ENCODE measurements around the gene TMEM119. TPM values are rescaled to one million over a fixed set of nuclear protein-coding genes. Genes with fewer than 3 reads are reported as not detected.
A peak's percentile ranks its signal among the peaks of the same experiment; 100 is the strongest.
"Not testable (repeated sequence)": the region's sequence is repeated elsewhere in the genome, so short reads cannot be mapped to it uniquely, and the experiment has no call there.

TMEM119 gene
- total RNA-seq, 1 donor from 2014 or later = 31.1 TPM

DNA sequence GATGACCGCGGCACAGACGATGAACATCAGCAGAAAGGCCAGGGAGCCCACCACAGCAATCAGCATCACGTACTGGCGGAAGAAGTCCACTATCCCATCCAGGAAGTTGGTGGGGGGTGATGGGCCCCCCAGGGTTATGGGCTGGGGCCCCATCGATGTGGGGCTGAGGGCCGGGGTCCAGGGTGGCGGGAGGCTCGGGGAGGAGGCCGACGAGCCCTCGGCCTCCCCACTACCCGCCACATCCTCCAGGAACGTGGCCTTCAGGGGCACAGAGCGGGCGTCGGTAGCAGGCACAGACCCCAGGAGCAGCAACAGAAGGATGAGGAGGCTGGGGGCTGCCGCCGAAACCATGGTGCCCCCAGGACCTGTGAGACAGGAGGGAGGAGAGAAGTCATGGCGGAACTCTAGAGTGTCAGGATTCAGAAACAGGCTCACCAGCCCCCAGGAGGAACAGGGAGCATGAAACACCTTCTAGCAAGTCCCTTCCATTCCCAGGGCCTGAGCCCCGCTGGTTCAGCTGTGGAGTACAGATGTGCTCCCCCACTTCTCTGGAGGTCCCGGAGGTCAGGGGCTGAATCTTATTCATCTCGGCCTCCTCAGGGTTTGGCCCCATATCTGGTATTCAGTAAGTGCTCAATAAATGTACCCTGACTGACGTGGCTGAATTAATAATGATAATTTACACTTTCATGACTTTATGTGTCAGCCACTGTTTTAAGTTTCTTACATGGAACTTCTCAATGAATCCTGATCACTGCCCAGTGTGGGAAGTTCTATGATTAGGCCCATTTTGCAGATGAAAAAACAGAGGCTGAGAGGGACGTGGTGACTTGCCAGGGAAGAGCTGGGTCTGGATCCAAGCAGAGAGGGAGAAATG, 5.6 kb downstream of the TMEM119 start:
- no peak for ATAC-seq
- intact Hi-C loops (cut with DNase I) = no loop called here
- DNase-seq (ENCODE audit: low spot score) = no peak

DNA sequence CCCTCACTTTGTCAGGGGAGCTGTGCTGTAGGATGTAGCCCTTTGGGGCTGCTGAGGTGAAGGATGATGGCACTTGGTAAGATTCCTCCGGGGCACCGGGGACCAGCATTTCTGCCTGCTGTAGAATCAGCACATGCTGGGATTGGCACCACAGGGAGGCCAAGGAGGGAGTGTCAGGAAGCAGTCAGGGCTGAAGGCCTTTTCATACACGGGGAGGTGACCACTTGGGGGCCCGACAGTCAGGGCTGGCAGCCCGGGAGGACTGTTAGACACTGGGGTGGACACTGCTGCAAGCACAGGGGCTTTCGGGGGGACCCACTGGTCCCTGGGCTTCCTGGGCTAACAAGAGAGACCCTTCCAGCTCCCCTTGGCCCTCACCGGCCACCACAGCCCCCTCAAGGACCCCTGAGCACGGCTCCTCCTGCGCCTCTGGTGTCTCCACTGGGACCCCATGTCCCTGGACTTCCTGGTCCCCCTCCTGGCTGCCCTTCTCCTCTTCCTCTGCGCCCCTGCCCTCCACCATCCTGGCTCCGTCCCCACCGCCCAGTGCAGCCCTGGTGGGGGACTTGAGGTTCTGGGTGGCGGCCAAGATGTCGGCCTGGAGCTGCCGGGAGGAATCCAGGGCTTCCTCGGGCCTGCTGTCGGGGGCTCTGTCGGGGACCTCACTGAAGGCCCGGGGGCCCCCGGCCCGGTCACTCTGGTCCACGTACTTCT, 6.5 kb downstream of the TMEM119 start:
- ATAC-seq (no peak), DNase-seq (ENCODE audit: low spot score) (no peak)
- intact Hi-C loops (cut with DNase I) = no loop called here

DNA sequence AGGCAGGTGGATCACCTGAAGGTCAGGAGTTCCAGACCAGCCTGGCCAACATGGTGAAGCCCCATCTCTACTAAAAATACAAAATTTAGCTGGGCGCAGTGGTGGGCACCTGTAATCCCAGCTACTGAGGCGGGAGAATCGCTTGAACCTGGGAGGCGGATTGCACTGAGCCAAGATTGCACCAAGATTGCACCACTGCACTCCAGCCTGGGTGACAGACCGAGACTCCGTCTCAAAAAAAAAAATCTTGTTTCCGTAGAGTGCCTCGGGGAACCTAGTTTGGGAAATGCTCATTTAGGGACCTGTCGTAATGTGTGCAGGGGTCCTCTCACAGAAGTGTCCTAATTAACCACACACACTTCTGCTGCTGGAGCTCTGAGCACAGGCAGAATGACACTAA, 7.4 kb downstream of the TMEM119 start:
- intact Hi-C loops (cut with DNase I); DNase-seq (ENCODE audit: low spot score); ATAC-seq: not testable (repeated sequence)

DNA sequence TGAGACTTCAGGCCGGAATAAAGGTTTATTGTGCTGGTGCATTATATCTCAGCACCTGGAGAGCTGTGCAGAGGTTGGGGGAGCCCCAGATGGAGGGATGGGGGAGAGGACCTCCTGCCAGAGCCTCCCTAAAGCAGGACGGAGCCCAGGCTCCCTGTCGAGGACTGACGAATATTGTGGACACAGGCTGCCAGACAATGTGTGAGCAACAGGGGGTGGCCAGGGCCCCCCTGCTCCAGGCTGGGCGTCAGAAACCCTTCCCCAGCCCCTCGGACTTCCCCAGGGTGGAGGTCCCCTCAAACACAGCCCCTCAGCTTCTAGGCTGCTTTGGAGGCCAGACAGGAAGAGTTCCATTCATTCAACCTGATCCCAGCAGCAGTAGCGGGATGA, 8.0 kb downstream of the TMEM119 start:
- DNase-seq (ENCODE audit: low spot score) (no peak), ATAC-seq (no peak)
- intact Hi-C loops (cut with DNase I) = no loop called here

DNA sequence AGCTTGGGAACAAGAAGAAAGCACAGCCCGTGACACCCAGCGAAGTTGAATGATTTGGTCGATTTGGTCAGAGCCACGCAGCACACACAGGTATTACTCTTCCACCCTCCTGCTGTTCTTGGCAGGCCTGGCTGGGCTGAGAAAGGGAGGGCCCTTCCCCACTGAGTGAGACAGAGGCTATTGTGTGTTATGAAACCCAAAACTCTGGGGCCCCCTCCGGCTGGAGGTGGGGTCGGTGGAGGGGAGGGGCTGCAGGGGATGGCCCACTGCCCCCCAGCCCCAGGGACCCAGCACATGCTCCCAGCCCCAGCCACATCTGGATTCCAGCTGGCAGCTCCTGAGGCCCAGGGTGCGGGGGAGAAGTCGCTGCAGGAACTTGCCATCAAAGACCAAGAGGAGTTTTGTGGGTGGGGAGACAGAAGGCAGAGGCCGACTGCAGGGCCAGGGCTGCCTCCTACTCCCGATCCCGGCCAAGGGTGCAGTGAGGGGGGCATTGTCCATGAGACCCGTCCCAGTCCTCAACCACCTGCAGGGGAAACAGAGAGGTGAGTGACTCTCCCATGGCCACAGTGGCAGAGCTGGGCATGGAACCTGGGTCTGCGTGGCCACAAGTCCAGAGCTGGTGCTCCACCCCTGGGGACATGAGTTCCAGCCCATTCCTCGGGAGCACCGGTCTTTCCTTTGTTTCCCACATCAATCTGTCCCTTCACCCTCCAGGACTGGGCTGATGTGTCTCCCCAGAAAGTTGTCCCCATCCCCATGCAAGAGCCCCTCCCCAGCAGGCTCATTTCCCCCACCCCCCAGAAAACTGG, 8.7 kb downstream of the TMEM119 start:
- intact Hi-C loops (cut with DNase I) = no loop called here
- no peak for DNase-seq (ENCODE audit: low spot score)
- ATAC-seq = peak; percentile 85

DNA sequence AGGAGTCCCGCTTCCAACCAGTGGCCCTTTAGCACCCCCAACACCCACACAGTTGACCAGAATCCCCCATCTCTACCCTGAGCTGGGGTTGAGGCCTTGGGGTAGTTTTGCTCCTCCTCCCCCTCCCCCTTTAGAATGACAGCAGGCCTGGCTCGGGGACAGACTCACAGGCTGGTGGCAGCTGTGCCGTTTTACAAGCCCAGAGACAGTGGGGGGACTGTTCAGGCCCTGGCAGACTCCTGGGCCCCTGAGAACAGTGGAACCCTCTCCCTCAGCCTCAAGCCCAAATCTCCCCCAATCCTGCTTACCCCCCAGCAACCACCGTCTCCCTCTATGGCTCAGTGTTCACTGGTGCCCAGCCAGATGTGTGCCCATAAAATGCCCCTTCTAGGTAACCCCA, 10.1 kb downstream of the TMEM119 start:
- no peak for ATAC-seq
- no peak for DNase-seq (ENCODE audit: low spot score)
- intact Hi-C loops (cut with DNase I) = no loop called here

DNA sequence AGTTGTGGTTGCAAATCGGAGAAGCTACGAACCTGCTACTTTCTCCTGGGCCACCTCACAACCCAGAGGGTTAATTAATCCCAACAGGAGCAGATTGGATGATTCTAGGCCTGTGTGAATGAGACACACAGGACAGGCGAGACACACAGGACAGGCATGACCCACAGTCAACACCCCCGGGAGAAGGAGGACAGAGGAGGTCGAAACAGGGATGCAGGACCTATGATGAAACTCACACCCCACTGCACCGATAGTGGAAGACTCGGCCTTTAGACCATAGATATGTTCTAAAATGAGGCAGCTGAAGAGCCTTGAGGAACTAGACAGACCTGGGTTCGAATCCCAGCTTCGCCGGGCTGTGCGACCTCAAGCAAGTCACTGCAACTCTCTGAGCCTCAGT, 11.6 kb downstream of the TMEM119 start:
- intact Hi-C loops (cut with DNase I) = no loop called here
- ATAC-seq (no peak), DNase-seq (ENCODE audit: low spot score) (no peak)

DNA sequence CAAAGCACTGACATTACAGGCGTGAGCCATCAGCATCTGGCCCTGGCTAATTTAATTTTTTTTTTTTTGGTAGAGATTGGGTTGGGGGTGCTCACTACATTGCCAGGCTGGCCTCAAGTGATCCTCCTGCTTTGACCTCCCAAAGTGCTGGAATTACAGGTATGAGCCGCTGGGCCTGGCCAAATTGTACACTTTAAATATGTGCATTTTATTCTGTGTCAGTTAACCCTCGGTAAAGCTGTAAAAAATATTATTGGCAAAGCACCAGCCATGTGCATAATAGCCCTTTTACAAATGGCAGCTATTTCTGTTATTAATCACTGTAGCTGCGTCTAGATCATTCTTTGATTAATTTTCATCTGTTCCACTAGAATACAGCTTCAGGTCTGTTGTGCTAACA, 12.0 kb downstream of the TMEM119 start:
- intact Hi-C loops (cut with DNase I) = no loop called here
- DNase-seq (ENCODE audit: low spot score) (no peak), ATAC-seq (no peak)

DNA sequence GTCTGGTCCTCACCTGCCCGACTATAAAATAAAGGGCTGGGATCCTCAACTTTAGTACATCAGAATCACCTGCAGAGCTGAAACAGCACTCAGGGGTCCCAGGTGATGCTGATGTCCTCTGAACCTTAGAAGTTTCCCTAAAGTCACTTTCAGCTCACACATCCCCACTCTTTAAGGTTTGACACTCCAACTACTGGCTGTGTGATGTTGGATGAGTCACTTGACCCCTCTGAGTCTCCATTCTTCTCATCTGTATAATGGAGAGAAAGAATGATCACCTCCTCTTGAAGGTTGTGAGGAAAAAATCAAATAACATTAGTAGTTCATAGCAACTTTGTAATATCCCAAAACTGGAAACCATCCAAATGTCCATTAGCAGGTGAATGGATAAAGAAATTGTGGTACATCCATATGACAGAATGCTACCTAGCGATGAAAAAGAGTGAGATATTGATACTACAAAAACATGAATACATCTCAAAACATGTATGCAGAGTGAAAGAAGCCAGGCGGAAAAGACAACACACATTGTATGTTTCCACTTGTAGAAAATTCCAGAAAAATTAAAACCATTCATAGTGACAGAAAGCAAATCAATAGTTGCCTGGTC, 13.3 kb downstream of the TMEM119 start:
- intact Hi-C loops (cut with DNase I) = no loop called here
- ATAC-seq (no peak), DNase-seq (ENCODE audit: low spot score) (no peak)

DNA sequence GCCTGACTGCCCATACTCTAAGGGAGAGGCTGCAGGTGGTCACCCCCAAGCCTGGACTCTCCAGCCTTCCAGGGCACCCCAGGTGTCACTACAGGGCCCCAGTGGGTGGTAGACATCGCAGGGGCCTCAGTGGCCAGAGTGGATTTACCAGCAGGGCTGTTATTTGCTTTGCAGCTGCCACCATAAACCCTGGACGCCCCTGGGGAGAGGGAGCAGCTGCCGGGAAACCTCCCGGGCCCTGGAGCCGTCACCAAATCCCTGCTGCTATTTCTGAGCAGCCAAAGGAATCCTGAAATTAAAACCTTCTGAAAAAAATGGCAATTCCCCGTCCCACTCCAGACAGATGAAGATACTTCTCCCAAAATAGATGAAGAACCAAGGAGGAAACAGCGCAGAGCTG, 13.9 kb downstream of the TMEM119 start:
- no peak for ATAC-seq
- no peak for DNase-seq (ENCODE audit: low spot score)
- intact Hi-C loops (cut with DNase I) = no loop called here

DNA sequence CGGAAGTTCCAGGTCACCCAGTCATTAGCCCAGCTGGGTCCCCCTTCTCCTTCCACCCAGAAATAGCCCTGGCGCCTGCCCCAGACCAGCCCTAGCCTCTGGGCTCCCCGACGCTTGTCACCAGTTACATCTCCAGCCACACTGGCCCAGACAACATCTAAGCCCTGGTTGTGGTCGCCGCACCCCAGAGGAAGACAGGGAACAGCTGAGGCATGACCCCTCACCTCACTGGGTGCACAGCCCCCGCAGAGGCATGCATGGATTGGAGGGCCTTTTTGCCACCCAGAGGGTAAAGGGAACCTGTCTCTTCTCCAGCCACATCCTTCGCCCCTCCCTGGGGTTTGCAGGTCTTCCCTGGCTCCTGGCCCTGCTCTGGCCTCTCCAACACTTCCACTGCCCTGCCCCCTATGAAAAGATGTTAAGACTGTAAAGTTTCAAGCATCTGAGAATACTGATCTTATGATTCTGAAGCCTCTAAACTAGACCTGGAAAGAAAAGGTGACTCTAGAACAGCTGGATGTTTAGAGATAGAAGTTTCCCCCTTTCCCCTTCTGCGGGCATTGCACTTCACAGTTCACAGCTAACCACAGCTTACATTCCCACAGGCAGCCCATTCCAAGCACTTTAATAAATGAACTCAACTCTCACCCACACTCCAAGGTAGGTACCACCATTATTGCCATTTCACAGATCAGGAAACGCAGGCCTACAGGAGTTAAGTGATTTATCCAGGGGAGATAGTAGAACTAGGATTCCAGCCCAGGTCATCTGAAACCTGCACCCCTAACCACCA, 14.7 kb downstream of the TMEM119 start:
- DNase-seq (ENCODE audit: low spot score) (no peak), ATAC-seq (no peak)
- intact Hi-C loops (cut with DNase I) = no loop called here

DNA sequence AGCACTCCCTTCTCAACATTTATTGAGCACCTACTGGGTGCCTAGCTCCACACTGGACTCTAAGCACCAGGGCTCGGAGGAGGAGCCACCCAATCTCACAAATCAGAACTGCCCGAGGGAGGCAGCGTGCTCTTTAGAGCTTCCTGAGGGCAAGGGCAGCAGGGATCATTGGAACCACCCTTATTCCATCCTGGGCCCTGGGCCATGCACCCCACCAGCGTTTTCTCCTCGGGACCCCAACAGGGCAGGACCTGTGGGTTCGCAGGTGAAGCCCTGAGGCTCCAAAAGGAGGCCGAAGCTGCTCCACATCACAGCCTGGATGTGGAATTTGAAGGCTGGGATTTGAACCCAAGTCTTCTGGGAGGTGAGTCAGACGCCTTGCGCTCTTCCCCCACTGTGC, 15.4 kb downstream of the TMEM119 start:
- DNase-seq (ENCODE audit: low spot score) (no peak), ATAC-seq (no peak)
- intact Hi-C loops (cut with DNase I) = no loop called here

DNA sequence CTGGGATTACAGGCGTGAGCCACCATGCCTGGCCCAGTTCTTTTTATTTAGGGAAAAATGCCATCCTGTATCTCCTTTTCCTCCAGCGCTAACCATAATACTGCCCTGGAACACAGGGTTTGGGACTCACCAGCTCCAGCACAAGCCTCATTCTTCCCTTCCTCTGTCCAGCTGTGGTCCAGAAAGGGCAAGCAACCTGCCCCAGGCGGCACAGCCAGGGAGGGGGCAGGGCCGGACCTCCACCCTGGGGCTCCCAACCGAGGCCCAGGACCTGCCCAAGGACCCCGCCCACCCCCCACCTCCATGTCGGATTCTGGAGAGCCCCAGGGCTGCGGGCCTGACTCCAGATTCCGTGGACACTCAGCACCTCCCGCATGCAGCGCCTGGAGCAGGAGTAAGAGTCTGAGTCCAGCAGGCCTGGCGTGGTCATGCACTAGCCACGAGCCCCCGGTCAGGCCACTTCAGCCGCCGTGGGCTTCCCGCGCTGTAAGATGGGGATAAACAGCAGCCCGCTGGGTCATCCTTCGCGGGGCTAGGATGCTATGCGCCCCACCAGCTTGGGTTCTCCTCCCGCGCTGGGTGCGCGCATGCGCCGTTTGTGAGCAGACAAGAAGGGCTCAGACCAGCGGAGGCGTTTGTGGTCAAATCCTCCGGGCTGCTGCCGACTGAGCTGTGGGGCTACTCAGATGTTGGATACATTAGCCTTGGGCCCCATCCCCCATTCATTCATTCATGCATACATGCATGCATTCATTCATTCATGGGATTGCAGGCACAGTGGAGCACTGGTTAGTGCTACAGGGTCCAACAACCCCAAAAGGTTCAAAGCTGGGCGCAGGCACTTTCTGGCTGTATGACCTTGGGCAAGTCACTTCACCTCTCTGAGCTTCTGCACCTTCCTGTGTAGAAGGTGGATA, 16.3 kb downstream of the TMEM119 start:
- ATAC-seq (no peak), DNase-seq (ENCODE audit: low spot score) (no peak)
- intact Hi-C loops (cut with DNase I) = no loop called here

DNA sequence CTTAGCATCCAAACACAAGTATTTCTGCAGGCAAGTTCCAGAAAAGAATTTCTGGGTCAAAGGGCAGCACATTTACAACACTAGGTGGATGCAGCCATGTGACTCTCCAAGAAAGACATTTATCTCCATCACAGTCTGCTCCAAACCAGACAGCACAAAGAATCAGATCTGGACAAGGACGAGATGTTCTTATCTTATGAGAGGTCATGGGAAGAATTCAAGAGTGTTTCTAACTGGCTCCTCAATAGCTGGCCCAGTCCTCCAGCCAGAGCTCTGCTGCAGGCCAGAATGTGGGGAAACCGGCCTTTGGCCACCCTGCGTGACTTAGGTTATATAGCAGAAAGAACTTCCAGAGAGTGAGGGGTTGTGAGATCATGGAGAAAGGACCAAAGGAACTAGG, 17.4 kb downstream of the TMEM119 start:
- ATAC-seq (peak; percentile 91), DNase-seq (ENCODE audit: low spot score) (no peak)
- intact Hi-C loops (cut with DNase I) = no loop called here

DNA sequence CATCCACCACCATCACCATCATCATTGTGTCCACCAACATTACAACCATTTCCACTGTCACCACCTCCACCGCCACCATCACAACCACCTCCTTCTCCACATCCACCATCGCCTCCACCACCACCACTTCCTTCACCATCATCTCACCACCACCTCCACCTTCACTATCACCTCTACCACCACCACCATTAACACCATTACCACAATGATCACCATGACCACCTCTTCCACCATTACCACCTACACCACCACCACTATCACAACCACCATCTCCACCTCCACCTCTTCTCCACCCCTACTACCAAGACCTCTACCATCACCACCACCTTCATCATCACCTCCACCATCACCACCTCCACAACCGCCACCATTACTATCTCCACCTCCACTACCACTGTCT, 19.1 kb downstream of the TMEM119 start:
- ATAC-seq (no peak), DNase-seq (ENCODE audit: low spot score) (peak; percentile 14)
- intact Hi-C loops (cut with DNase I) = no loop called here

DNA sequence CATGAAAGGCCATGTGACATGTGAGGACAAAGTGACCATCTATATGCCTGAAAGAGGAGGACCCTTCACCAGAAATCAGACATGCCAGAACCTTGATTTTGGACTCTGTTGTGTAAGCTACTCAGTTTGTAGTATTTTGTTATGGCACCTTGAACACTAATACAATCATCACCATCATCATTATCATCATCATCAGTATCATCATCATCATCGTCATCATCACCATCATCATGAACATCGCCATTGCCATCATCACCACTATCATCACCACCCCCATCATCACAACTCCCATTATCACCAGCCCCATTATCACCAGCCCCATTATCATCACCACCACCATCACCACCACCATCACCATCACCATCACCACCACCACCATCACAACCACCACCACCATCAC, 19.6 kb downstream of the TMEM119 start:
- intact Hi-C loops (cut with DNase I) = no loop called here
- DNase-seq (ENCODE audit: low spot score) (no peak), ATAC-seq (no peak)

DNA sequence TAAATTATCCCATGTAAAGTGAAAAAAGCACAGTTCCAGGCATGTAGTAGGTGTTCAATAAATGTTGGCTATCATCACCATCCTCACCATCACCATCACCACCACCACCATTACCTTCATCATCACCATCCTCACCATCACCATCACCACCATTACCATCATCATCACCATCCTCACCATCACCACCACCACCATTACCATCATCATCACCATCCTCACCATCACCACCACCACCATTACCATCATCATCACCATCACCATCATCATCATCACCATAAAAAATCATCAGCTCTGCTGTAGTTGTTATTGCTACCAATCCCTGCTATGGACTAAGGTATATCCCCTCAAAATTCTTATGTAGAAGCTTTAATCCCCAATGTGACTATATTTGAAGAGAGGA, 20.4 kb downstream of the TMEM119 start:
- no peak for DNase-seq (ENCODE audit: low spot score)
- intact Hi-C loops (cut with DNase I) = no loop called here
- no peak for ATAC-seq

Data from sciatic nerve (tissue), 2 donors.